ENCODE measurements around the gene METTL26.
A peak's percentile ranks its signal among the peaks of the same experiment; 100 is the strongest.

The METTL26 gene

DNA sequence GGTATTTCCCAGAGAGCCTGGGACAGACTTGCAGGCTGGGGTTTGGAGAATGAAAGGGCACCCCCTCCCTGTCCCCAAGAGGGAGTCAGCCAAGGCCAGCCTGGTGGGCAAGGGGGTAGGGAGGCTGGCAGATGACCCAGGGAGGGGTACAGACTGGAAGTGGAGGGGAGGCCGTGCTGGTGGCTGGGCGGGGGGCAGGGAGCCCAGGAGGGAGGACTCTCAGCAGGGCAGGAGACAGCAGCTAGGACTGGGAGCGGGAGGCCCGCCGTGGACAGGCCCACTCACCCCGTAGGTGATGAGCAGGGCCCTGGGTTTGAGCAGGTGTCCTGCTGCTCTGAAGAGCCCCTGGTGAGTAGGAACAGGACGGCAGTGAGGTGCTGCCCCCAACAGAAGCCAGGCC lies 1.1 kb downstream of the METTL26 start:
- peak overlapping the region in 1 of 2 donors; percentile 93 for H3K9ac ChIP-seq (ENCODE audit: low read length in 2 of 2)
- H3K4me3 ChIP-seq (ENCODE audit: low read length in 2 of 2) = peak overlapping the region in 1 of 2 donors; percentile 94
- H3K9me3 ChIP-seq (ENCODE audit: control insufficient read depth in 2 of 2, low read length in 2 of 2) = no peaks in the 10 kb centered on the region
- H3K27ac ChIP-seq (ENCODE audit: low read length) = no peak overlapping the region
- peaks cover 34% of the 10 kb centered on the region for H3K4me1 ChIP-seq (ENCODE audit: control insufficient read depth, insufficient read depth, low read length)
- H3K36me3 ChIP-seq (ENCODE audit: control insufficient read depth in 2 of 2, insufficient read depth in 2 of 2, low read length in 2 of 2) = no peaks in the 10 kb centered on the region
- peaks cover 2 to 6% of the 10 kb centered on the region in 2 donors for H3K27me3 ChIP-seq (ENCODE audit: control insufficient read depth in 1 of 2, insufficient read depth in 2 of 2, low read length in 2 of 2)

DNA sequence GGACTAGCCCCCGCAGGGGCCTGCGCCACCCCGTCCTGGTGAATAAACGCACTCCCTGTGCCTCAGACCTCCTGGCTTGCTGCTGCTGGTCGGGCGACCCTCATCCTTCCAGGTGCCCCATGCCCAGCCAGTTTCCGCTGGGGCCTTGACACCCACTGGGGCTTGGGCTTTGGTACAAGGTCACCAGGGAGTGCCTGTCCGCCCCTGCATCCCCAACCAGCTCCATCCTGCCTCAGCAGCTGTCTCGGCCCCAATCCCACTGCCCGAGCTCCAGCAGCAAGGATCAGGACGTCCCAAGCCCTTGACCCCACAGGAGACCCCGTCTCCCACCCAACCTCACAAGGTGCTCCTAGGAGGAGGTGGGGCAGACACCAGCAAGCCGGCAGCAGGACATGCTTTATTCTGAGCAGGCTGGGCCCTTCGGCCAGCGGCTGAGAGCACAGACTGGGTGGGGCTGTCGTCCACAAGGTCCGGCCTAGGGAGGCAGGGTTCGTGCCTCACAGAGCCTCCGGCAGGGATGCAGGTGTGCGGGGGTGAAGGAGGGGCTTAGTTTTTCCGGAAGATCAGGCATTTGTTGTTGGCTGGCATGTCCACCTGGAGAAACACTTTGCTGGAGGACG lies 1.9 kb downstream of the METTL26 start:
- Histone ChIP-seq H3K4me3 (ENCODE audit: low read length in 2 of 2) (no peak overlapping the region), H3K4me1 (ENCODE audit: control insufficient read depth, insufficient read depth, low read length) (peaks cover 36% of the 10 kb centered on the region), H3K9ac (ENCODE audit: low read length in 2 of 2) (no peak overlapping the region), H3K27ac (ENCODE audit: low read length) (no peak overlapping the region), H3K36me3 (ENCODE audit: control insufficient read depth in 2 of 2, insufficient read depth in 2 of 2, low read length in 2 of 2) (no peaks in the 10 kb centered on the region), H3K27me3 (ENCODE audit: control insufficient read depth in 1 of 2, insufficient read depth in 2 of 2, low read length in 2 of 2) (peaks cover 2 to 6% of the 10 kb centered on the region in 2 donors), H3K9me3 (ENCODE audit: control insufficient read depth in 2 of 2, low read length in 2 of 2) (no peaks in the 10 kb centered on the region)

DNA sequence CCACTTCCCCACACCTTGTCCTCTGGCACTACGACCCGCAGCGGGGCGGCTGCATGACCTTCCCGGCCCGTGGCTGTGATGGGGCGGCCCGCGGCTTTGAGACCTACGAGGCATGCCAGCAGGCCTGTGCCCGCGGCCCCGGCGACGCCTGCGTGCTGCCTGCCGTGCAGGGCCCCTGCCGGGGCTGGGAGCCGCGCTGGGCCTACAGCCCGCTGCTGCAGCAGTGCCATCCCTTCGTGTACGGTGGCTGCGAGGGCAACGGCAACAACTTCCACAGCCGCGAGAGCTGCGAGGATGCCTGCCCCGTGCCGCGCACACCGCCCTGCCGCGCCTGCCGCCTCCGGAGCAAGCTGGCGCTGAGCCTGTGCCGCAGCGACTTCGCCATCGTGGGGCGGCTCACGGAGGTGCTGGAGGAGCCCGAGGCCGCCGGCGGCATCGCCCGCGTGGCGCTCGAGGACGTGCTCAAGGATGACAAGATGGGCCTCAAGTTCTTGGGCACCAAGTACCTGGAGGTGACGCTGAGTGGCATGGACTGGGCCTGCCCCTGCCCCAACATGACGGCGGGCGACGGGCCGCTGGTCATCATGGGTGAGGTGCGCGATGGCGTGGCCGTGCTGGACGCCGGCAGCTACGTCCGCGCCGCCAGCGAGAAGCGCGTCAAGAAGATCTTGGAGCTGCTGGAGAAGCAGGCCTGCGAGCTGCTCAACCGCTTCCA lies 2.6 kb downstream of the METTL26 start:
- Histone ChIP-seq H3K4me3 (ENCODE audit: low read length in 2 of 2) (no peak overlapping the region), H3K9ac (ENCODE audit: low read length in 2 of 2) (no peak overlapping the region), H3K4me1 (ENCODE audit: control insufficient read depth, insufficient read depth, low read length) (peaks cover 36% of the 10 kb centered on the region), H3K27ac (ENCODE audit: low read length) (no peak overlapping the region), H3K9me3 (ENCODE audit: control insufficient read depth in 2 of 2, low read length in 2 of 2) (no peaks in the 10 kb centered on the region), H3K27me3 (ENCODE audit: control insufficient read depth in 1 of 2, insufficient read depth in 2 of 2, low read length in 2 of 2) (peaks cover 2 to 6% of the 10 kb centered on the region in 2 donors), H3K36me3 (ENCODE audit: control insufficient read depth in 2 of 2, insufficient read depth in 2 of 2, low read length in 2 of 2) (no peaks in the 10 kb centered on the region)

DNA sequence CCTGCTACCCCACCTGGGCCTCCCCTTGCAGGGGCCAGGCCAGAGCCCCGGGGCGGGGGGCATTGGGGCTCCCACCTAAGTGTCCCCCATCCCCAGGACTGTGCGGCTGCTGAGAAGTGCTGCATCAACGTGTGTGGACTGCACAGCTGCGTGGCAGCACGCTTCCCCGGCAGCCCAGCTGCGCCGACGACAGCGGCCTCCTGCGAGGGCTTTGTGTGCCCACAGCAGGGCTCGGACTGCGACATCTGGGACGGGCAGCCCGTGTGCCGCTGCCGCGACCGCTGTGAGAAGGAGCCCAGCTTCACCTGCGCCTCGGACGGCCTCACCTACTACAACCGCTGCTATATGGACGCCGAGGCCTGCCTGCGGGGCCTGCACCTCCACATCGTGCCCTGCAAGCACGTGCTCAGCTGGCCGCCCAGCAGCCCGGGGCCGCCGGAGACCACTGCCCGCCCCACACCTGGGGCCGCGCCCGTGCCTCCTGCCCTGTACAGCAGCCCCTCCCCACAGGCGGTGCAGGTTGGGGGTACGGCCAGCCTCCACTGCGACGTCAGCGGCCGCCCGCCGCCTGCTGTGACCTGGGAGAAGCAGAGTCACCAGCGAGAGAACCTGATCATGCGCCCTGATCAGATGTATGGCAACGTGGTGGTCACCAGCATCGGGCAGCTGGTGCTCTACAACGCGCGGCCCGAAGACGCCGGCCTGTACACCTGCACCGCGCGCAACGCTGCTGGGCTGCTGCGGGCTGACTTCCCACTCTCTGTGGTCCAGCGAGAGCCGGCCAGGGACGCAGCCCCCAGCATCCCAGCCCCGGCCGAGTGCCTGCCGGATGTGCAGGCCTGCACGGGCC lies 3.4 kb downstream of the METTL26 start:
- H3K9me3 ChIP-seq (ENCODE audit: control insufficient read depth in 2 of 2, low read length in 2 of 2) = no peaks in the 10 kb centered on the region
- peaks cover 0 to 2% of the 10 kb centered on the region in 2 donors for H3K36me3 ChIP-seq (ENCODE audit: control insufficient read depth in 2 of 2, insufficient read depth in 2 of 2, low read length in 2 of 2)
- no peak overlapping the region for H3K4me3 ChIP-seq (ENCODE audit: low read length in 2 of 2)
- no peak overlapping the region for H3K27ac ChIP-seq (ENCODE audit: low read length)
- peaks cover 2 to 6% of the 10 kb centered on the region in 2 donors for H3K27me3 ChIP-seq (ENCODE audit: control insufficient read depth in 1 of 2, insufficient read depth in 2 of 2, low read length in 2 of 2)
- no peak overlapping the region for H3K9ac ChIP-seq (ENCODE audit: low read length in 2 of 2)
- H3K4me1 ChIP-seq (ENCODE audit: control insufficient read depth, insufficient read depth, low read length) = peaks cover 31% of the 10 kb centered on the region

DNA sequence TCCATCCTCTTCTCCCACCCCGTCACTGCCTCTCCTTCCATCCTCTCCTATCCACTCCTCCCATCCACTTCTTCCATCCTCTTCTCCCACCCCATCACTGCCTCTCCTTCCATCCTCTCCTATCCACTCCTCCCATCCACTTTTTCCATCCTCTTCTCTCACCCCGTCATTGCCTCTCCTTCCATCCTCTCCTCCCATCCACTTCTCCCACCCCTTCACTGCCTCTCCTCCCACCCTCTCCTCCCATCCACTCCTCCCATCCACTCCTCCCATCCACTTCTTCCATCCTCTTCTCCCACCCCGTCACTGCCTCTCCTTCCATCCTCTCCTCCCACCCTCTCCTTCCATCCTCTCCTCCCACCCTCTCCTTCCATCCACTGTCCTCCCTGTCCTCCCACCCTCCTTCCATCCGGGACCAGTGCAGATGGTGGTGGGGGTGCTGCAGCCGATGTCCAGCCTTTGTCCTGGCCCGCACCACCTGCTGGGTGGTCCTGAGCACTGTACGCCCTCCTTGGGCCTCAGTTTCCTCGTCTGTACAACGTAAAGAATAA lies 4.2 kb downstream of the METTL26 start:
- H3K36me3 ChIP-seq (ENCODE audit: control insufficient read depth in 2 of 2, insufficient read depth in 2 of 2, low read length in 2 of 2) = peaks cover 0 to 2% of the 10 kb centered on the region in 2 donors
- no peak overlapping the region for H3K4me3 ChIP-seq (ENCODE audit: low read length in 2 of 2)
- H3K27ac ChIP-seq (ENCODE audit: low read length) = no peak overlapping the region
- peaks cover 2 to 6% of the 10 kb centered on the region in 2 donors for H3K27me3 ChIP-seq (ENCODE audit: control insufficient read depth in 1 of 2, insufficient read depth in 2 of 2, low read length in 2 of 2)
- peaks cover 25% of the 10 kb centered on the region for H3K4me1 ChIP-seq (ENCODE audit: control insufficient read depth, insufficient read depth, low read length)
- no peak overlapping the region for H3K9ac ChIP-seq (ENCODE audit: low read length in 2 of 2)
- no peaks in the 10 kb centered on the region for H3K9me3 ChIP-seq (ENCODE audit: control insufficient read depth in 2 of 2, low read length in 2 of 2)

DNA sequence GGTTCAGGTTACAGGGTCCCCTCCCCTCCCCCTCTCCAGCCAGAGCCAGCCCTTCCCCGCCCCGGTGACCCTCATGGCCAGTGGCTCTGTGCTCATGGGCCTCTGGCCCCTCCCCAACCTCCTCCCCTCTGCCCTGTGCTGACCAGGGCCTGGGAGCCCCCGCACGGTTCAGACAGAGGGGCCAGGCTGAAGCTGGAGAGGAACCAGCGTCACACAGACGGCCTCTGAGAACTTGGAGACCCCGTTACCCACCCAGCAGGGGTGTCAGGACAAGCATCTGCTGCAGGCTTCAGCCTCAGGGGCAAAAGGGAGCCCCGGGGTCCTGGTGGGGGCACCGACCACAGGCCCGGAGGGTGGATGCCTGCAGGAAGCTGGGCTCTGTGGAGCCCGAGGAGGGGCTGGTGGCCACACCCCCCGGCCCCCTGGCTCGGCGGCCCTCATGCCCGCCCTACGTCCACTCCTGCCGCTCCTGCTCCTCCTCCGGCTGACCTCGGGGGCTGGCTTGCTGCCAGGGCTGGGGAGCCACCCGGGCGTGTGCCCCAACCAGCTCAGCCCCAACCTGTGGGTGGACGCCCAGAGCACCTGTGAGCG lies 5.2 kb downstream of the METTL26 start, which contains the start of gene WFIKKN1:
WFIKKN1 (plus strand) TSS at position 171 of the 591 bp plus-strand sequence; CDS start at position 440, 269 bp downstream.
- H3K9me3 ChIP-seq (ENCODE audit: control insufficient read depth in 2 of 2, low read length in 2 of 2) = no peaks in the 10 kb centered on the region
- H3K27me3 ChIP-seq (ENCODE audit: control insufficient read depth in 1 of 2, insufficient read depth in 2 of 2, low read length in 2 of 2) = peaks cover 2 to 6% of the 10 kb centered on the region in 2 donors
- peaks cover 0 to 4% of the 10 kb centered on the region in 2 donors for H3K36me3 ChIP-seq (ENCODE audit: control insufficient read depth in 2 of 2, insufficient read depth in 2 of 2, low read length in 2 of 2)
- no peak within 1 kb of the TSS for H3K9ac ChIP-seq (ENCODE audit: low read length in 2 of 2)
- no peak within 1 kb of the TSS for H3K27ac ChIP-seq (ENCODE audit: low read length)
- no peak within 1 kb of the TSS for H3K4me3 ChIP-seq (ENCODE audit: low read length in 2 of 2)
- peaks cover 25% of the 10 kb centered on the region for H3K4me1 ChIP-seq (ENCODE audit: control insufficient read depth, insufficient read depth, low read length)

DNA sequence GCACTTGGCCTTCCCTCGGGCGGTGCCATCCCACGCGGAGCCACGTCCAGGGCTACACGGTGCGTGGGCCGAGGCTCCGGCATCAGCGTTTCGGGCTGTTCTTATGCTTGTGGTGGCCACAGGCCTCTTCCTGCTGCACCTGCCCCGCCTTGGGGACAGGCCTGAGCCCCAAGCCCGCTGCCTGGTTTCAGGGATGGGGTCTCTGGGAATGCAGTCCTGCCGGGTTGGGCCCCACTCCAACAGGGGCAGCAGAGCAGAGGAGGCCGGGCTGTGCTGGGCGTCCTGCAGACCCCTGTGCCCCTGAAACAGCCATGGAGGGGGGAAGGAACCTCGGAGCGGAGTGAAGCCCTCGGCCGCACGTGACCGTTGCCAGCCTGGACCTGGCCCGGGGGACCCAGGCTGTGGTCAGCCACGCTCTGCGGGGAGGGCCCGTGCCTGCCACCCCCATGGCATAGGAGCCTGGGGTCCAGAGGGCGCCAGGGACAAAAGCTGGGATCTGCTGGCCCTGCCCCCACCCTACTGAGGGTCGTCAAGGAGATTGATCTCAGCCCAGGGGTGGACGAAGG lies 5.8 kb downstream of the METTL26 start:
- no peak overlapping the region for H3K4me3 ChIP-seq (ENCODE audit: low read length in 2 of 2)
- H3K27ac ChIP-seq (ENCODE audit: low read length) = no peak overlapping the region
- H3K9ac ChIP-seq (ENCODE audit: low read length in 2 of 2) = no peak overlapping the region
- H3K9me3 ChIP-seq (ENCODE audit: control insufficient read depth in 2 of 2, low read length in 2 of 2) = no peaks in the 10 kb centered on the region
- H3K4me1 ChIP-seq (ENCODE audit: control insufficient read depth, insufficient read depth, low read length) = peaks cover 22% of the 10 kb centered on the region
- peaks cover 2 to 6% of the 10 kb centered on the region in 2 donors for H3K27me3 ChIP-seq (ENCODE audit: control insufficient read depth in 1 of 2, insufficient read depth in 2 of 2, low read length in 2 of 2)
- peaks cover 0 to 4% of the 10 kb centered on the region in 2 donors for H3K36me3 ChIP-seq (ENCODE audit: control insufficient read depth in 2 of 2, insufficient read depth in 2 of 2, low read length in 2 of 2)

DNA sequence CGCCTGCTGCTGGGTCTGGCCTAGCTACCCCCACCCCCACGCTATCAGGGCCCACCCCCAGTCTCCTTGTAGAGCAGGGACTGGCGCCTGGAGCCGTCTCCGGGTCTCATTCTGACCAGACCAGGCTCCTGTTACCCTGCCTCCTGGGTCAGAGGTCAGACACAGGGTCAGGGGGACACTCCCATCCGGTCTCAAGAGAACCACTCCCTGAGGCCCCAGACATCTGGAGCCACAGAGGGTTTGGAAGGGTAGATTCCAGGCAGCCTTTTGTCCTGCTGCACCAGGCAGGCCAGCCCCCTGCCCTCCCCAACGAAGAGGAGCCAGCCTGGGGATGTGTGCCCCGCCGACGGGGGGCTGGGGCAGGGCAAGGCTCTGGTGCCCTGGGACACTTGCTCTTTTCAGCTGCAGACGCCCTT lies 6.3 kb downstream of the METTL26 start:
- H3K27ac ChIP-seq (ENCODE audit: low read length) = no peak overlapping the region
- no peak overlapping the region for H3K4me3 ChIP-seq (ENCODE audit: low read length in 2 of 2)

DNA sequence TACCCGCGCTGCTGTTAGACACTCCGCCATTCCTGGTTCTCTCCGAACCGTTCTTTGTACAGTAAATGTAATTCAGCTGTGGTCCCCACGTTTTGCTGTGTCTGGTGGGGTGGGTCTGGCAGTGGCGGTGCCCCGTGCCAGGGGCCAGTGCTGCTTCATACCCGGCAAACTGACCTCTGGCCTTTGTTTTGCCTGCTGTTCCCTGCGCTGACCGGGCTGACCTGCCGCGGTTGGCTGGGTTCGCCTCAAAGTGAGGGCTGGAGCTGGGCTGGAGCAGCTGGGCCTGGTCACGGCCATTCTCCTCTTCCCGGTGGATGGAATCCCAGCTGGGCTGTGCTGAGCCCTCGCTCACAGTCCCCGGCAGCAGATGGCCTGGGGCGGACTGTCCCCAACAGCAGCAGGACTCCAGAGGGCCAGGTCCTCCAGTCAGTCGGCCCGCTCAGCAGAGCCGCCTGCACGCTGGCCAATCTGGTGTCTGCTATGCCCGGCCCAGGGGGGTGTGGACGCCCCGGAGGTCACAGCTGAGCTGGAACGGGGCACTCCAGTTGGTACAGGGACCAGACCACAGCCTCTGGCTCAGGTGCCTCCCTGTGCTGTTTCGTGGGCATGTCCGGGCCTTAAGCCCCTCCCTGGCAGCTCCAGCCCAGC lies 6.8 kb downstream of the METTL26 start:
- peaks cover 14% of the 10 kb centered on the region for H3K4me1 ChIP-seq (ENCODE audit: control insufficient read depth, insufficient read depth, low read length)
- H3K27ac ChIP-seq (ENCODE audit: low read length) = no peak overlapping the region
- no peaks in the 10 kb centered on the region for H3K9me3 ChIP-seq (ENCODE audit: control insufficient read depth in 2 of 2, low read length in 2 of 2)
- peaks cover 0 to 4% of the 10 kb centered on the region in 2 donors for H3K36me3 ChIP-seq (ENCODE audit: control insufficient read depth in 2 of 2, insufficient read depth in 2 of 2, low read length in 2 of 2)
- no peak overlapping the region for H3K4me3 ChIP-seq (ENCODE audit: low read length in 2 of 2)
- H3K9ac ChIP-seq (ENCODE audit: low read length in 2 of 2) = no peak overlapping the region
- H3K27me3 ChIP-seq (ENCODE audit: control insufficient read depth in 1 of 2, insufficient read depth in 2 of 2, low read length in 2 of 2) = peaks cover 2 to 6% of the 10 kb centered on the region in 2 donors

More for the DNA sequence above, 6.3 kb downstream of the METTL26 start:
- Histone ChIP-seq H3K4me1 (ENCODE audit: control insufficient read depth, insufficient read depth, low read length) (peaks cover 17% of the 10 kb centered on the region), H3K9ac (ENCODE audit: low read length in 2 of 2) (no peak overlapping the region), H3K9me3 (ENCODE audit: control insufficient read depth in 2 of 2, low read length in 2 of 2) (no peaks in the 10 kb centered on the region), H3K27me3 (ENCODE audit: control insufficient read depth in 1 of 2, insufficient read depth in 2 of 2, low read length in 2 of 2) (peaks cover 2 to 6% of the 10 kb centered on the region in 2 donors), H3K36me3 (ENCODE audit: control insufficient read depth in 2 of 2, insufficient read depth in 2 of 2, low read length in 2 of 2) (peaks cover 0 to 4% of the 10 kb centered on the region in 2 donors)

Data from stomach smooth muscle (tissue), 2 donors.